ENCODE measurements around the gene TEX9.

GRCh38 chr15:56411122-56411749 lies 46.0 kb downstream of the TEX9 start:
- TF ChIP-seq CTCF (IDR thresholded peaks at IDR 0.05) (no peak), POLR2A (IDR thresholded peaks at IDR 0.05) (no peak)

All from Peyer's patch (tissue), 4 donors.